Pancreas (tissue), 10 donors: ENCODE data around the gene ERBB4. TPM values are rescaled to one million over a fixed set of nuclear protein-coding genes. Genes with fewer than 3 reads are reported as not detected.
"Not testable (repeated sequence)": the region's sequence is repeated elsewhere in the genome, so short reads cannot be mapped to it uniquely, and the experiment has no call there.

Experiments
- ATAC-seq, 4 donors: fragments of 200-7000 bp; cut with Tn5 transposase; one replicate each; pipeline versions ENCODE4 v1.8.0 to v1.9.1; 2020; ENCODE audit warnings: mild to moderate bottlenecking in 4 of 4, moderate library complexity in 4 of 4
- DNase-seq, 6 donors: peaks; one replicate each; pipeline ENCODE4 v3.0.0-alpha.2; 2020
- FAIRE-seq: peaks from 2 replicates; lab custom pipeline; 2012; peaks lifted over from hg19 to GRCh38; lab: Jason Lieb, UNC
- H3K27ac ChIP-seq, 4 donors: fragments of 200-600 bp; sonication (generic); 1 replicate in 3 of 4; 2 replicates in 1 of 4; pipeline versions ENCODE4 v1.5.0 to v1.8.0; 2020
- H3K27me3 ChIP-seq, 4 donors: fragments of 200-600 bp; one replicate each; pipeline ENCODE4 v1.8.0; 2021
- H3K36me3 ChIP-seq, 3 donors: fragments of 200-600 bp; sonication (generic) in 1 of 3; one replicate each; pipeline versions ENCODE4 v1.5.0 to v1.8.0; 2020 to 2021
- H3K4me1 ChIP-seq, 3 donors: fragments of 200-600 bp; one replicate each; pipeline ENCODE4 v1.8.0; 2021
- H3K4me3 ChIP-seq, 4 donors: fragments of 200-600 bp; sonication (generic) in 2 of 4; one replicate each; pipeline versions ENCODE4 v1.5.0 to v1.8.0; 2020 to 2021
- H3K9me3 ChIP-seq, 4 donors: fragments of 200-600 bp; one replicate each; pipeline ENCODE4 v1.8.0; 2021
- WGBS, 2 donors: extraction: QIAGEN DNeasy Blood & Tissue Kit; methylation state at CpG; one replicate each; pipeline ENCODE4 v1.1.7; 2013; 5-methylcytosine and 5-hydroxymethylcytosine counted together
- intact Hi-C, 3 donors: fragments of 100-400 bp; cut with DNase I; formaldehyde crosslinking; loops; one replicate each; pipeline versions ENCODE4 v1.11.1 to v1.14.2; 2022
- polyA plus RNA-seq, 2 donors: library from polyadenylated mRNA; stranded (reverse); fragments of 200-250 nt; gene quantifications; one replicate each; pipeline ENCODE4 v1.2.3, GENCODE V29; 2013
- total RNA-seq, 6 donors: library from RNA; stranded (reverse); fragmentation: NEBNext Ultra II Directional in 4 of 6; extraction: Animal tissue kit (Norgen Biotek cat#: 25700) in 4 of 6; gene quantifications; one replicate each; pipeline versions ENCODE4 v1.2.1 to v1.2.4, GENCODE V29; 2021 to 2023
- TF ChIP-seq, protein P1 (sequence below), 4 donors: fragments of 200-600 bp; sonication (generic) in 3 of 4; IDR thresholded peaks; one replicate each; pipeline versions ENCODE4 v1.5.0 to v1.8.0; 2021; ENCODE audit warnings: antibody characterized with exemption in 4 of 4
- donor health status: healthy with polysubstance abuse.
- donor health status: DM: no; HTN: no; CAD: no; lungs with moderate emphysema.
- donor health status: DM: no; HTN: no; CAD: no.
- donor health status: control.
- donor health status: control.
- donor health status: Bipolar disorder and iron deficiency.
- donor health status: DM: yes; HTN: yes; CAD: no.
- donor health status: DM: no; HTN: no; CAD: no.
- donor health status: DM: no; HTN: no; CAD: no.
- donor health status: DM: yes; HTN: yes; CAD: no.

ERBB4 gene
- total and polyA plus RNA-seq, 8 donors, result 0.30 to 5.0 (median 3.3) TPM

DNA sequence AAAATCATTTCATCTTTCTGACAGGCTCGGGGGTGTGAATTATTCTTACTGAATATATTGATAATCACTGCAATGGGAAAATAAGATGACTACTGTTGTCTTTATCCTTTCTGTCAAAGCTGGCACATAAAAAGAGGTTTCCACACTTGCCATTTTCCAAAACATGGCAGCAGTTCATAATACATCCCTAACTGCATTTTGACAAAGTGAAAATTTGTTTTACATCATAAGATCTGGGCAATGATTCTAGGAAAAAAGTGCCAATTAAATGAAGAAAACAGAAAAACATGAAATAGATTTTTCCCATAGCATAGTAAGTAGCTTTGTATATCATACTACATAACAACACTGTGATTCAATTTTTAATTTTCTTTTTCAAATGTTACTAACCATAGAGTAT, 65.4 kb downstream of the ERBB4 start:
- no peak for FAIRE-seq
- DNase-seq, result no peak
- Histone ChIP-seq H3K9me3 (no peaks in the 10 kb centered on the region), H3K27ac (no peak overlapping the region), H3K36me3 (no peaks in the 10 kb centered on the region), H3K4me3 (no peak overlapping the region), H3K4me1 (no peaks in the 10 kb centered on the region), H3K27me3 (no peaks in the 10 kb centered on the region)
- TF ChIP-seq, protein P1, sequence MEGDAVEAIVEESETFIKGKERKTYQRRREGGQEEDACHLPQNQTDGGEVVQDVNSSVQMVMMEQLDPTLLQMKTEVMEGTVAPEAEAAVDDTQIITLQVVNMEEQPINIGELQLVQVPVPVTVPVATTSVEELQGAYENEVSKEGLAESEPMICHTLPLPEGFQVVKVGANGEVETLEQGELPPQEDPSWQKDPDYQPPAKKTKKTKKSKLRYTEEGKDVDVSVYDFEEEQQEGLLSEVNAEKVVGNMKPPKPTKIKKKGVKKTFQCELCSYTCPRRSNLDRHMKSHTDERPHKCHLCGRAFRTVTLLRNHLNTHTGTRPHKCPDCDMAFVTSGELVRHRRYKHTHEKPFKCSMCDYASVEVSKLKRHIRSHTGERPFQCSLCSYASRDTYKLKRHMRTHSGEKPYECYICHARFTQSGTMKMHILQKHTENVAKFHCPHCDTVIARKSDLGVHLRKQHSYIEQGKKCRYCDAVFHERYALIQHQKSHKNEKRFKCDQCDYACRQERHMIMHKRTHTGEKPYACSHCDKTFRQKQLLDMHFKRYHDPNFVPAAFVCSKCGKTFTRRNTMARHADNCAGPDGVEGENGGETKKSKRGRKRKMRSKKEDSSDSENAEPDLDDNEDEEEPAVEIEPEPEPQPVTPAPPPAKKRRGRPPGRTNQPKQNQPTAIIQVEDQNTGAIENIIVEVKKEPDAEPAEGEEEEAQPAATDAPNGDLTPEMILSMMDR (IDR thresholded peaks at IDR 0.05), result no peak
- ATAC-seq, result no peak
- intact Hi-C loops, result no loop called here
- WGBS, 2 donors, result 65 to 91% methylated on average over 1 of the region's 1 CpG

DNA sequence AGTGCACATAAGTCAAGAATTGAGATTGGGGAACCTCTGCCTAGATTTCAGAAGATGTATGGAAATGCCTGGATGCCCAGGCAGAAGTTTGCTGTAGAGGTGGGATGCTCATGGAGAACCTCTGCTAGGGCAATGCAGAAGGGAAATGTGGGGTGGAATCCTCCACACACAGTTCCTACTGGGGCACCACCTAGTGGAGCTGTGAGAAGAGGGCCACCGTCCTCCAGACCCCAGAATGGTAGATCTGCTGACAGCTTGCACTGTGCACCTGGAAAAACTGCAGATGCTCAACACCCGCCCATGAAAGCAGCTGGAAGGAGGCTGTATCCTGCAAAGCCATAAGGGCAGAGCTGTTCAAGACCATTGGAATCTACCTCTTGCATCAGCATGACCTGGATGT, 71.1 kb downstream of the ERBB4 start:
- H3K27me3 ChIP-seq, H3K9me3 ChIP-seq, H3K27ac ChIP-seq, H3K4me1 ChIP-seq, H3K4me3 ChIP-seq, DNase-seq, ATAC-seq, intact Hi-C loops, H3K36me3 ChIP-seq, FAIRE-seq: not testable (repeated sequence)
- 77 to 78% methylated on average over 2 of the region's 2 CpGs for WGBS, 2 donors

DNA sequence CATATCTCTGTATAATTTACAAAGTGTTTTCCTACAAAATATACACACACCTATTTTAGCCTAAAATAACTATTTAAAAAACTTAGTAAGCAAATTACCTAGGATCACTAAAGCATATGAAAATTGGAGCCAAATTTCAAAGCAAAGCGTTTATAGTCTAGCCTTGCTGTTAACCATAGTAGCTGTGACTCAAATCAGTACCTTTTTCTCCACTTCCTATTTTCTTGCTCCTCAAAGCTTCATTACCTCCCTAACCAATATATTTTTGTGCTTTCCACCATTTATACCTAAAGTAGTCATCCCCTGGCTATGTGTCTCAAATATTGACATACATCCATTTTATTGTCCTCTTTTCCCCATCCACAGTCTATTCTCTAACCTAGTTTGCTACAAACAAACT, 73.1 kb downstream of the ERBB4 start:
- TF ChIP-seq, protein P1 (IDR thresholded peaks at IDR 0.05), result no peak
- ATAC-seq (no peak), FAIRE-seq (no peak), DNase-seq (no peak)
- Histone ChIP-seq H3K4me1 (no peaks in the 10 kb centered on the region), H3K4me3 (no peak overlapping the region), H3K36me3 (no peaks in the 10 kb centered on the region), H3K27me3 (no peaks in the 10 kb centered on the region), H3K27ac (no peak overlapping the region), H3K9me3 (no peaks in the 10 kb centered on the region)
- WGBS, 2 donors, result 92 to 95% methylated on average over 1 of the region's 1 CpG
- intact Hi-C loops, result no loop called here

DNA sequence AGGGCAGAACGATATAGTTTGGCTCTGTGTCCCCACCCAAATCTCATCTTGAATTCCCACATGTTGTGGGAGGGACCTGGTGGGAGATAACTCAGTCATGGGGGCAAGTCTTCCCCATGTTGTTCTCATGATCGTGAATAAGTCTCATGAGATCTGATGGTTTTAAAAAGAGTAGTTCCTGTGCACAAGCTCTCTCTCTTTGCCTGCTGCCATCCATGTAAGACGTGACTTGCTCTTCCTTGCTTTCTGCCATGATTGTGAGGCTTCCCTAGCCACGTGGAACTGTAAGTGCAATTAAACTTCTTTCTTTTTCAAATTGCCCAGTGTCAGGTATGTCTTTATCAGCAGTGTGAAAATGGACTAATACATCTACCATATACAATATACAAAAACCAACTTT, 76.9 kb downstream of the ERBB4 start:
- H3K4me3 ChIP-seq, H3K36me3 ChIP-seq, H3K27me3 ChIP-seq, H3K27ac ChIP-seq, FAIRE-seq, intact Hi-C loops, ATAC-seq, H3K9me3 ChIP-seq, H3K4me1 ChIP-seq, DNase-seq: not testable (repeated sequence)
- WGBS, 2 donors, result 74 to 78% methylated on average over 4 of the region's 4 CpGs

DNA sequence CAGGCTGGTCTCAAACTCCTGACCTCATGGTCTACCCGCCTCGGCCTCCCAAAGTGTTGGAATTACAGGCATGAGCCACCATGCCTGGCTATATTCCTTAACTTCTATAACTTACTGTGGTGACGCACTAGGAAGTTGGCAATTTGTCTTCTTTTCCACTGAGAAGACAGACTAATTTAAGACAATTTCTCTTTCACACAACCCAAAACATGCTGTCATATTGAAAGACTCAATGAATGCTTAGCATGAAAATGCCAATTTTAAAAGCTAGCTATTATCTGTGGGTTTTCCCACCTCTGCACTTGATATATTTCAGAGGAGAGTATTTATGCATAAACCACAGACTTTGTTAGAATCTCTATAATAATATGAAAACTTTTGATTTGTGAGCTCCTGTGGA, 84.5 kb downstream of the ERBB4 start:
- TF ChIP-seq, protein P1 (IDR thresholded peaks at IDR 0.05), result no peak
- WGBS, 2 donors, result 91 to 92% methylated on average over 3 of the region's 3 CpGs
- Histone ChIP-seq H3K27me3 (no peaks in the 10 kb centered on the region), H3K4me3 (no peak overlapping the region), H3K36me3 (no peaks in the 10 kb centered on the region), H3K4me1 (peaks cover 0 to 8% (median 0%) of the 10 kb centered on the region in 3 donors), H3K9me3 (no peaks in the 10 kb centered on the region), H3K27ac (no peak overlapping the region)
- DNase-seq (no peak), ATAC-seq (no peak), FAIRE-seq (no peak)
- intact Hi-C loops, result no loop called here

DNA sequence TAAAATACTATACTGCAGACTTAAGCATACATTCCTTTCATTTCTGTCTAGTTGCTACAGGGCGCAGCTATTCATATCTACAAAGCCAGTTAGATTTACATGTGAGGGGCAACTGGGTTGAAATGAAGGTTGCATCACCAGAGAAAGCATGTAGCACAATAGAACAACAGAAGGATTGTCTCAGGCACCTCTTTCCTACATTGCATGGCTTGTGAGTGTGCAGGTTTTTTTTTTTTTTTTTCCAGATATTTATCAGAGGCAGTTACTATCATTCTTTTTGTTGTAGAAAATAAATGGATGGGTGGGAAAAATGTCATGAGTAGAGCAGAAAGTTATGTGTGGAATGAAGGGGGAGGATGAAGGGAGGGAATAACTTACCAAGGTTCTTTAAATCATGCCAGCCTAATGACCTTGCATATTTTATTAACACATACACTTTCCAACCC, 86.8 kb downstream of the ERBB4 start:
- WGBS, 2 donors, result 35 to 58% methylated on average over 1 of the region's 1 CpG
- TF ChIP-seq, protein P1 (IDR thresholded peaks at IDR 0.05), result no peak
- no peak overlapping the region for H3K4me3 ChIP-seq
- H3K27me3 ChIP-seq, result no peaks in the 10 kb centered on the region
- H3K4me1 ChIP-seq, result peaks cover 0 to 8% (median 0%) of the 10 kb centered on the region in 3 donors
- H3K36me3 ChIP-seq, result no peaks in the 10 kb centered on the region
- DNase-seq, result no peak
- no peaks in the 10 kb centered on the region for H3K9me3 ChIP-seq
- intact Hi-C loops, result no loop called here
- FAIRE-seq, result no peak
- peak overlapping the region in 1 of 4 donors; percentile 7 for H3K27ac ChIP-seq
- peak in 2 of 4 donors; percentile 79 to 84 for ATAC-seq
